ENCODE results near the gene C1orf21. TPM values are rescaled to one million over a fixed set of nuclear protein-coding genes. Genes with fewer than 3 reads are reported as not detected.

Gene C1orf21
- total and polyA plus RNA-seq, 7 experiments from 2014 or later = 0.46 to 8.5 (median 1.7) TPM; not detected in 2

GRCh38 chr1:184641894-184642293 is 255.1 kb downstream of the C1orf21 start:
- no peak overlapping the region for H3K27ac ChIP-seq (ENCODE audit: low read depth, low read length)
- no peaks in the 10 kb centered on the region for H3K4me1 ChIP-seq (ENCODE audit: control insufficient read depth in 2 of 2, insufficient read depth in 2 of 2, low read length in 2 of 2)
- Mint-ChIP-seq H3K4me1 (no peaks in the 10 kb centered on the region), H3K27me3 (peaks cover 4 to 32% (median 10%) of the 10 kb centered on the region in 5 donors), H3K27ac (no peak overlapping the region), H3K9me3 (peaks cover 0 to 1% (median 0%) of the 10 kb centered on the region in 11 donors), H3K4me3 (no peak overlapping the region), H3K36me3 (no peaks in the 10 kb centered on the region)
- no peak for DNase-seq
- no peaks in the 10 kb centered on the region for H3K36me3 ChIP-seq (ENCODE audit: control insufficient read depth in 2 of 3, insufficient read depth in 3 of 3, low read length in 3 of 3)
- no peak overlapping the region for H3K4me3 ChIP-seq (ENCODE audit: low read length)
- H3K27me3 ChIP-seq (ENCODE audit: control insufficient read depth in 2 of 2, insufficient read depth in 2 of 2, low read length in 2 of 2) = no peaks in the 10 kb centered on the region
- intact Hi-C loops (cut with micrococcal nuclease) = no loop called here
- H3K9me3 ChIP-seq (ENCODE audit: control insufficient read depth in 2 of 3, low read length in 3 of 3) = no peaks in the 10 kb centered on the region
- ATAC-seq = no peak
- CTCF ChIA-PET = no interaction called here
- POLR2A ChIA-PET = no interaction called here

- no peak overlapping the region for H3K27ac ChIP-seq (ENCODE audit: low read depth, low read length)
- H3K36me3 Mint-ChIP-seq = no peaks in the 10 kb centered on the region
- no peak overlapping the region for H3K4me3 ChIP-seq (ENCODE audit: low read length)
- no peak for ATAC-seq
- ChIA-PET POLR2A (no interaction called here), CTCF (no interaction called here)
- H3K4me1 Mint-ChIP-seq = no peaks in the 10 kb centered on the region
- no peaks in the 10 kb centered on the region for H3K36me3 ChIP-seq (ENCODE audit: control insufficient read depth in 2 of 3, insufficient read depth in 3 of 3, low read length in 3 of 3)
- no peak for DNase-seq
- no peaks in the 10 kb centered on the region for H3K4me1 ChIP-seq (ENCODE audit: control insufficient read depth in 2 of 2, insufficient read depth in 2 of 2, low read length in 2 of 2)
- peaks cover 0 to 2% (median 0%) of the 10 kb centered on the region in 11 donors for H3K9me3 Mint-ChIP-seq
- intact Hi-C loops (cut with micrococcal nuclease) = no loop called here
- no peaks in the 10 kb centered on the region for H3K27me3 ChIP-seq (ENCODE audit: control insufficient read depth in 2 of 2, insufficient read depth in 2 of 2, low read length in 2 of 2)
- no peak overlapping the region for H3K27ac Mint-ChIP-seq
- H3K4me3 Mint-ChIP-seq = no peak overlapping the region
- peaks cover 2 to 33% (median 10%) of the 10 kb centered on the region in 5 donors for H3K27me3 Mint-ChIP-seq
- H3K9me3 ChIP-seq (ENCODE audit: control insufficient read depth in 2 of 3, low read length in 3 of 3) = no peaks in the 10 kb centered on the region
Measured at GRCh38 chr1:184643661-184644060, 256.8 kb downstream of the C1orf21 start.

- Histone ChIP-seq H3K4me3 (ENCODE audit: low read length) (no peak overlapping the region), H3K27me3 (ENCODE audit: control insufficient read depth in 2 of 2, insufficient read depth in 2 of 2, low read length in 2 of 2) (no peaks in the 10 kb centered on the region), H3K36me3 (ENCODE audit: control insufficient read depth in 2 of 3, insufficient read depth in 3 of 3, low read length in 3 of 3) (no peaks in the 10 kb centered on the region), H3K27ac (ENCODE audit: low read depth, low read length) (no peak overlapping the region), H3K4me1 (ENCODE audit: control insufficient read depth in 2 of 2, insufficient read depth in 2 of 2, low read length in 2 of 2) (no peaks in the 10 kb centered on the region), H3K9me3 (ENCODE audit: control insufficient read depth in 2 of 3, low read length in 3 of 3) (no peaks in the 10 kb centered on the region)
- peaks cover 5 to 40% (median 16%) of the 10 kb centered on the region in 5 donors for H3K27me3 Mint-ChIP-seq
- ChIA-PET CTCF (no interaction called here), POLR2A (no interaction called here)
- no peak overlapping the region for H3K27ac Mint-ChIP-seq
- peaks cover 0 to 12% (median 0%) of the 10 kb centered on the region in 11 donors for H3K9me3 Mint-ChIP-seq
- intact Hi-C loops (cut with micrococcal nuclease) = no loop called here
- peaks cover 0 to 5% (median 0%) of the 10 kb centered on the region in 5 donors for H3K36me3 Mint-ChIP-seq
- no peak overlapping the region for H3K4me3 Mint-ChIP-seq
- DNase-seq = no peak
- H3K4me1 Mint-ChIP-seq = no peaks in the 10 kb centered on the region
- no peak for ATAC-seq
Measured at GRCh38 chr1:184644771-184645170, 257.9 kb downstream of the C1orf21 start.

GRCh38 chr1:184646178-184646701 is 259.4 kb downstream of the C1orf21 start:
- H3K9me3 Mint-ChIP-seq = peaks cover 0 to 25% (median 2%) of the 10 kb centered on the region in 11 donors
- ChIA-PET CTCF (no interaction called here), POLR2A (no interaction called here)

GRCh38 chr1:184646824-184647223 is 260.0 kb downstream of the C1orf21 start:
- intact Hi-C loops (cut with micrococcal nuclease) = no loop called here
- no peak overlapping the region for H3K27ac Mint-ChIP-seq

More at GRCh38 chr1:184646178-184646701, 259.4 kb downstream of the C1orf21 start:
- Histone ChIP-seq H3K4me1 (ENCODE audit: control insufficient read depth in 2 of 2, insufficient read depth in 2 of 2, low read length in 2 of 2) (no peaks in the 10 kb centered on the region), H3K9me3 (ENCODE audit: control insufficient read depth in 2 of 3, low read length in 3 of 3) (no peaks in the 10 kb centered on the region), H3K4me3 (ENCODE audit: low read length) (no peak overlapping the region), H3K27me3 (ENCODE audit: control insufficient read depth in 2 of 2, insufficient read depth in 2 of 2, low read length in 2 of 2) (no peaks in the 10 kb centered on the region), H3K27ac (ENCODE audit: low read depth, low read length) (no peak overlapping the region), H3K36me3 (ENCODE audit: control insufficient read depth in 2 of 3, insufficient read depth in 3 of 3, low read length in 3 of 3) (no peaks in the 10 kb centered on the region)
- DNase-seq (no peak), ATAC-seq (no peak)
- intact Hi-C loops (cut with micrococcal nuclease) = no loop called here
- Mint-ChIP-seq H3K4me1 (peaks cover 0 to 2% (median 0%) of the 10 kb centered on the region in 7 donors), H3K27ac (no peak overlapping the region), H3K4me3 (no peak overlapping the region), H3K36me3 (peaks cover 0 to 5% (median 0%) of the 10 kb centered on the region in 5 donors), H3K27me3 (peaks cover 5 to 35% (median 17%) of the 10 kb centered on the region in 5 donors)

GRCh38 chr1:184647471-184647870 is 260.6 kb downstream of the C1orf21 start:
- Mint-ChIP-seq H3K9me3 (peaks cover 0 to 25% (median 4%) of the 10 kb centered on the region in 11 donors), H3K27me3 (peaks cover 5 to 26% (median 18%) of the 10 kb centered on the region in 5 donors), H3K36me3 (peaks cover 0 to 6% (median 0%) of the 10 kb centered on the region in 5 donors), H3K4me1 (peaks cover 0 to 2% (median 0%) of the 10 kb centered on the region in 7 donors), H3K27ac (no peak overlapping the region), H3K4me3 (no peak overlapping the region)
- H3K4me3 ChIP-seq (ENCODE audit: low read length) = no peak overlapping the region
- no peaks in the 10 kb centered on the region for H3K27me3 ChIP-seq (ENCODE audit: control insufficient read depth in 2 of 2, insufficient read depth in 2 of 2, low read length in 2 of 2)
- ChIA-PET POLR2A (no interaction called here), CTCF (no interaction called here)
- ATAC-seq = no peak
- no peaks in the 10 kb centered on the region for H3K36me3 ChIP-seq (ENCODE audit: control insufficient read depth in 2 of 3, insufficient read depth in 3 of 3, low read length in 3 of 3)
- no peaks in the 10 kb centered on the region for H3K9me3 ChIP-seq (ENCODE audit: control insufficient read depth in 2 of 3, low read length in 3 of 3)
- H3K27ac ChIP-seq (ENCODE audit: low read depth, low read length) = no peak overlapping the region
- no peak for DNase-seq
- H3K4me1 ChIP-seq (ENCODE audit: control insufficient read depth in 2 of 2, insufficient read depth in 2 of 2, low read length in 2 of 2) = no peaks in the 10 kb centered on the region
- intact Hi-C loops (cut with micrococcal nuclease) = no loop called here

More at GRCh38 chr1:184646824-184647223, 260.0 kb downstream of the C1orf21 start:
- Mint-ChIP-seq H3K27me3 (peaks cover 5 to 30% (median 21%) of the 10 kb centered on the region in 5 donors), H3K4me1 (peaks cover 0 to 2% (median 0%) of the 10 kb centered on the region in 7 donors), H3K36me3 (peaks cover 0 to 5% (median 0%) of the 10 kb centered on the region in 5 donors), H3K4me3 (no peak overlapping the region), H3K9me3 (peaks cover 0 to 25% (median 4%) of the 10 kb centered on the region in 11 donors)
- ChIA-PET CTCF (no interaction called here), POLR2A (no interaction called here)
- ATAC-seq (no peak), DNase-seq (no peak)
- Histone ChIP-seq H3K27me3 (ENCODE audit: control insufficient read depth in 2 of 2, insufficient read depth in 2 of 2, low read length in 2 of 2) (no peaks in the 10 kb centered on the region), H3K4me1 (ENCODE audit: control insufficient read depth in 2 of 2, insufficient read depth in 2 of 2, low read length in 2 of 2) (no peaks in the 10 kb centered on the region), H3K27ac (ENCODE audit: low read depth, low read length) (no peak overlapping the region), H3K36me3 (ENCODE audit: control insufficient read depth in 2 of 3, insufficient read depth in 3 of 3, low read length in 3 of 3) (no peaks in the 10 kb centered on the region), H3K4me3 (ENCODE audit: low read length) (no peak overlapping the region), H3K9me3 (ENCODE audit: control insufficient read depth in 2 of 3, low read length in 3 of 3) (no peaks in the 10 kb centered on the region)

GRCh38 chr1:184648160-184648855 is 261.5 kb downstream of the C1orf21 start:
- Mint-ChIP-seq H3K4me3 (no peak overlapping the region), H3K27ac (no peak overlapping the region), H3K27me3 (peaks cover 9 to 30% (median 21%) of the 10 kb centered on the region in 5 donors), H3K4me1 (peaks cover 0 to 2% (median 0%) of the 10 kb centered on the region in 7 donors), H3K9me3 (peaks cover 0 to 25% (median 6%) of the 10 kb centered on the region in 11 donors), H3K36me3 (peaks cover 0 to 9% (median 0%) of the 10 kb centered on the region in 5 donors)
- Histone ChIP-seq H3K27me3 (ENCODE audit: control insufficient read depth in 2 of 2, insufficient read depth in 2 of 2, low read length in 2 of 2) (no peaks in the 10 kb centered on the region), H3K27ac (ENCODE audit: low read depth, low read length) (no peak overlapping the region), H3K36me3 (ENCODE audit: control insufficient read depth in 2 of 3, insufficient read depth in 3 of 3, low read length in 3 of 3) (no peaks in the 10 kb centered on the region), H3K4me3 (ENCODE audit: low read length) (no peak overlapping the region), H3K4me1 (ENCODE audit: control insufficient read depth in 2 of 2, insufficient read depth in 2 of 2, low read length in 2 of 2) (no peaks in the 10 kb centered on the region), H3K9me3 (ENCODE audit: control insufficient read depth in 2 of 3, low read length in 3 of 3) (no peaks in the 10 kb centered on the region)
- DNase-seq (no peak), ATAC-seq (no peak)
- intact Hi-C loops (cut with micrococcal nuclease) = no loop called here
- POLR2A ChIA-PET = no interaction called here
- CTCF ChIA-PET = no interaction called here
